Breast epithelium (tissue), 3 donors: ENCODE data around the gene CTNNBL1.

Source experiments
- CTCF ChIP-seq, 3 donors: fragments of 450-650 bp; IDR thresholded peaks; one replicate each; pipeline ENCODE4 v1.5.1; 2016 to 2017; ENCODE audit warnings: antibody characterized with exemption in 3 of 3, mild to moderate bottlenecking in 3 of 3, moderate library complexity in 3 of 3
- POLR2A ChIP-seq: fragments of 450-650 bp; IDR thresholded peaks from one replicate; pipeline ENCODE4 v1.6.1; 2016; ENCODE audit warnings: antibody characterized with exemption, mild to moderate bottlenecking, moderate library complexity

GRCh38 chr20:37725855-37726254, 32.0 kb downstream of the CTNNBL1 start:
- no peak for TF ChIP-seq CTCF (IDR thresholded peaks at IDR 0.05)
- no peak for TF ChIP-seq POLR2A
